GM23338 (cell line): ENCODE measurements around the gene ISCA1. TPM values are rescaled to one million over a fixed set of nuclear protein-coding genes. Genes with fewer than 3 reads are reported as not detected.

Experiments
- ATAC-seq: fragments of 200-7000 bp; cut with Tn5 transposase; 3 replicates; pipeline ENCODE4 v1.9.1; 2020
- DNase-seq: peaks from one replicate; pipeline ENCODE4 v3.0.0-alpha.2; 2015; ENCODE audit warnings: low spot score
- H2AFZ ChIP-seq: fragments of 200-600 bp; sonication (generic); 2 replicates; pipeline ENCODE4 v1.8.0; 2016; ENCODE audit warnings: antibody characterized with exemption, mild to moderate bottlenecking, moderate library complexity
- H3F3A ChIP-seq: fragments of 200-600 bp; sonication (generic); replicated peaks from 2 replicates; pipeline ENCODE4 v1.8.0; 2017; ENCODE audit warnings: antibody characterized with exemption, mixed run types, low read depth
- H3K27ac ChIP-seq: fragments of 200-600 bp; sonication (generic); 2 replicates; pipeline ENCODE4 v1.6.1; 2016; ENCODE audit warnings: low read depth
- H3K27me3 ChIP-seq: fragments of 200-600 bp; sonication (generic); 2 replicates; pipeline ENCODE4 v1.8.0; 2016; ENCODE audit warnings: mild to moderate bottlenecking, mixed run types, moderate library complexity; ENCODE audit not compliant: insufficient read depth
- H3K36me3 ChIP-seq: fragments of 200-600 bp; sonication (generic); 2 replicates; pipeline ENCODE4 v1.8.0; 2016; ENCODE audit warnings: mild to moderate bottlenecking; ENCODE audit not compliant: insufficient read depth
- H3K4me1 ChIP-seq: fragments of 200-600 bp; sonication (generic); 2 replicates; pipeline ENCODE4 v1.8.0; 2016; ENCODE audit warnings: mild to moderate bottlenecking, moderate library complexity; ENCODE audit not compliant: insufficient read depth
- H3K4me2 ChIP-seq: fragments of 200-600 bp; sonication (generic); 2 replicates; pipeline ENCODE4 v1.7.1; 2017; ENCODE audit warnings: mixed run types
- H3K4me3 ChIP-seq: fragments of 200-600 bp; sonication (generic); 2 replicates; pipeline ENCODE4 v1.6.1; 2016; ENCODE audit warnings: mixed run types
- H3K79me2 ChIP-seq: fragments of 200-600 bp; sonication (generic); replicated peaks from 2 replicates; pipeline ENCODE4 v1.8.0; 2017; ENCODE audit warnings: mild to moderate bottlenecking; ENCODE audit not compliant: insufficient read depth
- H3K9me2 ChIP-seq: fragments of 200-600 bp; sonication (generic); 2 replicates; pipeline ENCODE4 v1.8.0; 2017; ENCODE audit not compliant: insufficient read depth
- H4K20me1 ChIP-seq: fragments of 200-600 bp; sonication (generic); replicated peaks from 2 replicates; pipeline ENCODE4 v1.8.0; 2017; ENCODE audit warnings: mild to moderate bottlenecking; ENCODE audit not compliant: insufficient read depth
- H3K27ac Mint-ChIP-seq: 2 replicates; pipeline ENCODE4 v1.8.0; 2020; ENCODE audit warnings: inconsistent platforms, mild to moderate bottlenecking, moderate library complexity, mixed read lengths
- H3K27me3 Mint-ChIP-seq: 3 replicates; pipeline ENCODE4 v1.8.0; 2022; ENCODE audit warnings: low read depth, mild to moderate bottlenecking, moderate library complexity, mixed read lengths, inconsistent platforms; ENCODE audit not compliant: insufficient read depth, poor library complexity
- H3K36me3 Mint-ChIP-seq: 3 replicates; pipeline ENCODE4 v1.8.0; 2021; ENCODE audit warnings: low read depth, mild to moderate bottlenecking, inconsistent platforms, moderate library complexity, mixed read lengths
- H3K4me1 Mint-ChIP-seq: 3 replicates; pipeline ENCODE4 v1.8.0; 2020; ENCODE audit warnings: mild to moderate bottlenecking, inconsistent platforms, mixed read lengths
- H3K4me3 Mint-ChIP-seq: 3 replicates; pipeline ENCODE4 v1.8.0; 2021; ENCODE audit warnings: moderate library complexity, mild to moderate bottlenecking, inconsistent platforms, mixed read lengths
- H3K9me3 Mint-ChIP-seq: 3 replicates; pipeline ENCODE4 v1.8.0; 2020; ENCODE audit warnings: moderate library complexity, mild to moderate bottlenecking, inconsistent platforms, mixed read lengths
- CREB1 ChIP-seq: fragments of 250-450 bp; sonication (Bioruptor Pico); IDR thresholded peaks from 2 replicates; pipeline ENCODE4 v1.5.0; 2020; ENCODE audit warnings: low read depth, mild to moderate bottlenecking, moderate library complexity
- EZH2 ChIP-seq: fragments of 200-600 bp; sonication (generic); IDR thresholded peaks from one replicate; pipeline ENCODE4 v1.8.0; 2017; ENCODE audit warnings: antibody characterized with exemption, mild to moderate bottlenecking, low read depth; ENCODE audit not compliant: unreplicated experiment
- EZH2phosphoT487 ChIP-seq: fragments of 200-600 bp; sonication (generic); IDR thresholded peaks from one replicate; pipeline ENCODE4 v1.8.1; 2018; ENCODE audit warnings: antibody characterized with exemption; ENCODE audit not compliant: unreplicated experiment
- JUNB ChIP-seq: IDR thresholded peaks from one replicate; pipeline ENCODE4 v1.6.1; 2016; ENCODE audit warnings: antibody characterized with exemption; ENCODE audit not compliant: unreplicated experiment
- NANOG ChIP-seq: IDR thresholded peaks from 2 replicates; pipeline ENCODE4 v1.6.1; 2016; ENCODE audit warnings: antibody characterized with exemption, borderline replicate concordance
- POLR2AphosphoS5 ChIP-seq: IDR thresholded peaks from 2 replicates; pipeline ENCODE4 v1.6.1; 2016; ENCODE audit warnings: antibody characterized with exemption, low read depth
- STAT1 ChIP-seq: IDR thresholded peaks from one replicate; pipeline ENCODE4 v1.6.1; 2016; ENCODE audit warnings: antibody characterized with exemption; ENCODE audit not compliant: unreplicated experiment
- ZNF114 ChIP-seq: fragments of 250-450 bp; sonication (Bioruptor Pico); IDR thresholded peaks from 2 replicates; pipeline ENCODE4 v1.5.0; 2020; ENCODE audit warnings: mild to moderate bottlenecking, moderate library complexity
- ZNF331 ChIP-seq: fragments of 250-450 bp; sonication (Bioruptor Pico); IDR thresholded peaks from 2 replicates; pipeline ENCODE4 v1.5.0; 2020; ENCODE audit warnings: low read depth, mild to moderate bottlenecking, moderate library complexity
- polyA plus RNA-seq: library from polyadenylated mRNA; unstranded; fragments of >200 nt; fragmentation: Nextera tagmentation; extraction: Ambion mirVana; gene quantifications from 2 replicates; pipeline ENCODE4 v1.2.1, GENCODE V29; 2016
- total RNA-seq: library from RNA; depleted of rRNA; stranded (reverse); fragments of >200 nt; shearing (Covaris generic); gene quantifications from 2 replicates; pipeline ENCODE4 v1.2.3, GENCODE V29; 2014
- TF ChIP-seq, protein P1 (sequence below): IDR thresholded peaks from one replicate; pipeline ENCODE4 v1.6.1; 2018; ENCODE audit warnings: antibody characterized with exemption; ENCODE audit not compliant: unreplicated experiment
- TF ChIP-seq, protein P2 (sequence below), 2 experiments: fragments of 200-600 bp in 1 of 2; sonication (generic) in 1 of 2; conservative IDR thresholded peaks; 2 replicates each; pipeline versions ENCODE4 v1.5.1 to v1.6.1; 2016 to 2017; ENCODE audit warnings: antibody characterized with exemption in 2 of 2, low read depth in 2 of 2, mild to moderate bottlenecking in 2 of 2, moderate library complexity in 1 of 2
- TF ChIP-seq, protein P3 (sequence below): IDR thresholded peaks from 2 replicates; pipeline ENCODE4 v1.6.1; 2016; ENCODE audit warnings: antibody characterized with exemption
- TF ChIP-seq, protein P4 (sequence below): fragments of 250-450 bp; sonication (Bioruptor Pico); IDR thresholded peaks from 2 replicates; pipeline ENCODE4 v1.5.0; 2020; ENCODE audit warnings: mild to moderate bottlenecking, moderate library complexity

The ISCA1 gene
- total and polyA plus RNA-seq, 2 experiments from 2014 or later: 54.9 to 61.0 TPM

DNA sequence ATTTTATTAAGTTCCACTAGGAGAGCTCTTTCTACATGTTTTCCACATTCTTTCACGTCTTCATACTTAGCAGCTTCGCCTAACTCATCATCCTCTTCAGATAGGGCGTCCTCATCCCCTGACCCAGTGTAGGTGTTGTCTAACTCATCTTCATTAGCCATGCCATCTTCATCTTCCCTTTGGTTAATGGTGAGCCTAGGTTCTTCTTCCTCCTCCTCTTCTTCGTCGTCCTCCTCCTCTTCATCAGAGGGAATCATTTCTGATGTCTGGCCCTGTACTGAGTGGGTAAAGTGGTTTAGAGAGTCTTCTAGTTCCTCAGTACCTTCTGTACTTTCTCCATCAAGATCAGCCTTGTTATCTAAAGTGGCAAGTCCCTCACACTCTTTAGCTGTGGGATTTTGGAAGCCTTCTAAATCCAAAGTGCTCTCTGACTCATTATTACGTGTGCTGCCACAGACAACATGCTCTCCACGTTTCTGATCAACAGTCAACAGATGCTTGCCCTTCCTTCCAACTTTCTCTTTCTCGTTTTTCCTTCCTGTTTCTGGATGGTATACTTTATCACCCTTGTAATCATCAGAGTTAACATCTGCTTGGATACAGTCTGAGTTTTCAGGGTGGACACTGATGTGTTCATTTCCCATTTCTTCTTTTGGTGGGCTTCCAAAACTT is 40.8 kb upstream of the ISCA1 start:
- H3K36me3 Mint-ChIP-seq: peaks cover 67% of the 10 kb centered on the region
- TF ChIP-seq, protein P1, sequence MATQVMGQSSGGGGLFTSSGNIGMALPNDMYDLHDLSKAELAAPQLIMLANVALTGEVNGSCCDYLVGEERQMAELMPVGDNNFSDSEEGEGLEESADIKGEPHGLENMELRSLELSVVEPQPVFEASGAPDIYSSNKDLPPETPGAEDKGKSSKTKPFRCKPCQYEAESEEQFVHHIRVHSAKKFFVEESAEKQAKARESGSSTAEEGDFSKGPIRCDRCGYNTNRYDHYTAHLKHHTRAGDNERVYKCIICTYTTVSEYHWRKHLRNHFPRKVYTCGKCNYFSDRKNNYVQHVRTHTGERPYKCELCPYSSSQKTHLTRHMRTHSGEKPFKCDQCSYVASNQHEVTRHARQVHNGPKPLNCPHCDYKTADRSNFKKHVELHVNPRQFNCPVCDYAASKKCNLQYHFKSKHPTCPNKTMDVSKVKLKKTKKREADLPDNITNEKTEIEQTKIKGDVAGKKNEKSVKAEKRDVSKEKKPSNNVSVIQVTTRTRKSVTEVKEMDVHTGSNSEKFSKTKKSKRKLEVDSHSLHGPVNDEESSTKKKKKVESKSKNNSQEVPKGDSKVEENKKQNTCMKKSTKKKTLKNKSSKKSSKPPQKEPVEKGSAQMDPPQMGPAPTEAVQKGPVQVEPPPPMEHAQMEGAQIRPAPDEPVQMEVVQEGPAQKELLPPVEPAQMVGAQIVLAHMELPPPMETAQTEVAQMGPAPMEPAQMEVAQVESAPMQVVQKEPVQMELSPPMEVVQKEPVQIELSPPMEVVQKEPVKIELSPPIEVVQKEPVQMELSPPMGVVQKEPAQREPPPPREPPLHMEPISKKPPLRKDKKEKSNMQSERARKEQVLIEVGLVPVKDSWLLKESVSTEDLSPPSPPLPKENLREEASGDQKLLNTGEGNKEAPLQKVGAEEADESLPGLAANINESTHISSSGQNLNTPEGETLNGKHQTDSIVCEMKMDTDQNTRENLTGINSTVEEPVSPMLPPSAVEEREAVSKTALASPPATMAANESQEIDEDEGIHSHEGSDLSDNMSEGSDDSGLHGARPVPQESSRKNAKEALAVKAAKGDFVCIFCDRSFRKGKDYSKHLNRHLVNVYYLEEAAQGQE: no peak
- TF ChIP-seq EZH2 (no peak), POLR2AphosphoS5 (no peak), CREB1 (CRISPR knock-in tag) (no peak), NANOG (no peak), ZNF114 (no peak), ZNF331 (CRISPR knock-in tag) (no peak), EZH2phosphoT487 (no peak), JUNB (no peak), STAT1 (no peak)
- TF ChIP-seq, protein P2, sequence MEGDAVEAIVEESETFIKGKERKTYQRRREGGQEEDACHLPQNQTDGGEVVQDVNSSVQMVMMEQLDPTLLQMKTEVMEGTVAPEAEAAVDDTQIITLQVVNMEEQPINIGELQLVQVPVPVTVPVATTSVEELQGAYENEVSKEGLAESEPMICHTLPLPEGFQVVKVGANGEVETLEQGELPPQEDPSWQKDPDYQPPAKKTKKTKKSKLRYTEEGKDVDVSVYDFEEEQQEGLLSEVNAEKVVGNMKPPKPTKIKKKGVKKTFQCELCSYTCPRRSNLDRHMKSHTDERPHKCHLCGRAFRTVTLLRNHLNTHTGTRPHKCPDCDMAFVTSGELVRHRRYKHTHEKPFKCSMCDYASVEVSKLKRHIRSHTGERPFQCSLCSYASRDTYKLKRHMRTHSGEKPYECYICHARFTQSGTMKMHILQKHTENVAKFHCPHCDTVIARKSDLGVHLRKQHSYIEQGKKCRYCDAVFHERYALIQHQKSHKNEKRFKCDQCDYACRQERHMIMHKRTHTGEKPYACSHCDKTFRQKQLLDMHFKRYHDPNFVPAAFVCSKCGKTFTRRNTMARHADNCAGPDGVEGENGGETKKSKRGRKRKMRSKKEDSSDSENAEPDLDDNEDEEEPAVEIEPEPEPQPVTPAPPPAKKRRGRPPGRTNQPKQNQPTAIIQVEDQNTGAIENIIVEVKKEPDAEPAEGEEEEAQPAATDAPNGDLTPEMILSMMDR (conservative IDR thresholded peaks at IDR 0.05; ENCODE audit: low read depth in 2 of 2): no peak
- TF ChIP-seq, protein P3, sequence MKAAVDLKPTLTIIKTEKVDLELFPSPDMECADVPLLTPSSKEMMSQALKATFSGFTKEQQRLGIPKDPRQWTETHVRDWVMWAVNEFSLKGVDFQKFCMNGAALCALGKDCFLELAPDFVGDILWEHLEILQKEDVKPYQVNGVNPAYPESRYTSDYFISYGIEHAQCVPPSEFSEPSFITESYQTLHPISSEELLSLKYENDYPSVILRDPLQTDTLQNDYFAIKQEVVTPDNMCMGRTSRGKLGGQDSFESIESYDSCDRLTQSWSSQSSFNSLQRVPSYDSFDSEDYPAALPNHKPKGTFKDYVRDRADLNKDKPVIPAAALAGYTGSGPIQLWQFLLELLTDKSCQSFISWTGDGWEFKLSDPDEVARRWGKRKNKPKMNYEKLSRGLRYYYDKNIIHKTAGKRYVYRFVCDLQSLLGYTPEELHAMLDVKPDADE: no peak
- TF ChIP-seq, protein P4, sequence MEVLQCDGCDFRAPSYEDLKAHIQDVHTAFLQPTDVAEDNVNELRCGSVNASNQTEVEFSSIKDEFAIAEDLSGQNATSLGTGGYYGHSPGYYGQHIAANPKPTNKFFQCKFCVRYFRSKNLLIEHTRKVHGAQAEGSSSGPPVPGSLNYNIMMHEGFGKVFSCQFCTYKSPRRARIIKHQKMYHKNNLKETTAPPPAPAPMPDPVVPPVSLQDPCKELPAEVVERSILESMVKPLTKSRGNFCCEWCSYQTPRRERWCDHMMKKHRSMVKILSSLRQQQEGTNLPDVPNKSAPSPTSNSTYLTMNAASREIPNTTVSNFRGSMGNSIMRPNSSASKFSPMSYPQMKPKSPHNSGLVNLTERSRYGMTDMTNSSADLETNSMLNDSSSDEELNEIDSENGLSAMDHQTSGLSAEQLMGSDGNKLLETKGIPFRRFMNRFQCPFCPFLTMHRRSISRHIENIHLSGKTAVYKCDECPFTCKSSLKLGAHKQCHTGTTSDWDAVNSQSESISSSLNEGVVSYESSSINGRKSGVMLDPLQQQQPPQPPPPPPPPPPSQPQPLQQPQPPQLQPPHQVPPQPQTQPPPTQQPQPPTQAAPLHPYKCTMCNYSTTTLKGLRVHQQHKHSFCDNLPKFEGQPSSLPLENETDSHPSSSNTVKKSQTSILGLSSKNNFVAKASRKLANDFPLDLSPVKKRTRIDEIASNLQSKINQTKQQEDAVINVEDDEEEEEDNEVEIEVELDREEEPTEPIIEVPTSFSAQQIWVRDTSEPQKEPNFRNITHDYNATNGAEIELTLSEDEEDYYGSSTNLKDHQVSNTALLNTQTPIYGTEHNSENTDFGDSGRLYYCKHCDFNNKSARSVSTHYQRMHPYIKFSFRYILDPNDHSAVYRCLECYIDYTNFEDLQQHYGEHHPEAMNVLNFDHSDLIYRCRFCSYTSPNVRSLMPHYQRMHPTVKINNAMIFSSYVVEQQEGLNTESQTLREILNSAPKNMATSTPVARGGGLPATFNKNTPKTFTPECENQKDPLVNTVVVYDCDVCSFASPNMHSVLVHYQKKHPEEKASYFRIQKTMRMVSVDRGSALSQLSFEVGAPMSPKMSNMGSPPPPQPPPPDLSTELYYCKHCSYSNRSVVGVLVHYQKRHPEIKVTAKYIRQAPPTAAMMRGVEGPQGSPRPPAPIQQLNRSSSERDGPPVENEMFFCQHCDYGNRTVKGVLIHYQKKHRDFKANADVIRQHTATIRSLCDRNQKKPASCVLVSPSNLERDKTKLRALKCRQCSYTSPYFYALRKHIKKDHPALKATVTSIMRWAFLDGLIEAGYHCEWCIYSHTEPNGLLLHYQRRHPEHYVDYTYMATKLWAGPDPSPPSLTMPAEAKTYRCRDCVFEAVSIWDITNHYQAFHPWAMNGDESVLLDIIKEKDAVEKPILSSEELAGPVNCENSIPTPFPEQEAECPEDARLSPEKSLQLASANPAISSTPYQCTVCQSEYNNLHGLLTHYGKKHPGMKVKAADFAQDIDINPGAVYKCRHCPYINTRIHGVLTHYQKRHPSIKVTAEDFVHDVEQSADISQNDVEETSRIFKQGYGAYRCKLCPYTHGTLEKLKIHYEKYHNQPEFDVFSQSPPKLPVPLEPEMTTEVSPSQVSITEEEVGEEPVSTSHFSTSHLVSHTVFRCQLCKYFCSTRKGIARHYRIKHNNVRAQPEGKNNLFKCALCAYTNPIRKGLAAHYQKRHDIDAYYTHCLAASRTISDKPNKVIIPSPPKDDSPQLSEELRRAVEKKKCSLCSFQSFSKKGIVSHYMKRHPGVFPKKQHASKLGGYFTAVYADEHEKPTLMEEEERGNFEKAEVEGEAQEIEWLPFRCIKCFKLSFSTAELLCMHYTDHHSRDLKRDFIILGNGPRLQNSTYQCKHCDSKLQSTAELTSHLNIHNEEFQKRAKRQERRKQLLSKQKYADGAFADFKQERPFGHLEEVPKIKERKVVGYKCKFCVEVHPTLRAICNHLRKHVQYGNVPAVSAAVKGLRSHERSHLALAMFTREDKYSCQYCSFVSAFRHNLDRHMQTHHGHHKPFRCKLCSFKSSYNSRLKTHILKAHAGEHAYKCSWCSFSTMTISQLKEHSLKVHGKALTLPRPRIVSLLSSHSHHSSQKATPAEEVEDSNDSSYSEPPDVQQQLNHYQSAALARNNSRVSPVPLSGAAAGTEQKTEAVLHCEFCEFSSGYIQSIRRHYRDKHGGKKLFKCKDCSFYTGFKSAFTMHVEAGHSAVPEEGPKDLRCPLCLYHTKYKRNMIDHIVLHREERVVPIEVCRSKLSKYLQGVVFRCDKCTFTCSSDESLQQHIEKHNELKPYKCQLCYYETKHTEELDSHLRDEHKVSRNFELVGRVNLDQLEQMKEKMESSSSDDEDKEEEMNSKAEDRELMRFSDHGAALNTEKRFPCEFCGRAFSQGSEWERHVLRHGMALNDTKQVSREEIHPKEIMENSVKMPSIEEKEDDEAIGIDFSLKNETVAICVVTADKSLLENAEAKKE (CRISPR knock-in tag): no peak
- DNase-seq: no peak

More for the DNA sequence above, 40.8 kb upstream of the ISCA1 start:
- peaks cover 37% of the 10 kb centered on the region for H3K36me3 ChIP-seq
- no peak overlapping the region for H3K4me2 ChIP-seq
- no peaks in the 10 kb centered on the region for H3K9me2 ChIP-seq
- Mint-ChIP-seq H3K27me3 (no peaks in the 10 kb centered on the region), H3K4me3 (no peak overlapping the region), H3K9me3 (no peaks in the 10 kb centered on the region), H3K4me1 (peaks cover 13% of the 10 kb centered on the region), H3K27ac (no peak overlapping the region)
- H2AFZ ChIP-seq: no peak overlapping the region
- H3K27me3 ChIP-seq: no peaks in the 10 kb centered on the region
- H4K20me1 ChIP-seq: no peaks in the 10 kb centered on the region; the same call in 1 of the 2 replicates
- H3F3A ChIP-seq: no peaks in the 10 kb centered on the region
- ATAC-seq: no peak
- H3K4me3 ChIP-seq: no peak overlapping the region
- no peaks in the 10 kb centered on the region for H3K79me2 ChIP-seq
- H3K4me1 ChIP-seq: peaks cover 10% of the 10 kb centered on the region
- no peak overlapping the region for H3K27ac ChIP-seq
